Erythroblast (primary cell): ENCODE data around the gene SP140L.

Experiments used
- GATA1 ChIP-seq: IDR thresholded peaks from 2 replicates; pipeline ENCODE4 v1.6.1; 2011; ENCODE audit warnings: low read depth, mild to moderate bottlenecking, control low read depth, low read length, moderate library complexity
- POLR2A ChIP-seq: IDR thresholded peaks from 2 replicates; pipeline ENCODE4 v1.6.1; 2011; ENCODE audit warnings: mild to moderate bottlenecking, low read length

DNA sequence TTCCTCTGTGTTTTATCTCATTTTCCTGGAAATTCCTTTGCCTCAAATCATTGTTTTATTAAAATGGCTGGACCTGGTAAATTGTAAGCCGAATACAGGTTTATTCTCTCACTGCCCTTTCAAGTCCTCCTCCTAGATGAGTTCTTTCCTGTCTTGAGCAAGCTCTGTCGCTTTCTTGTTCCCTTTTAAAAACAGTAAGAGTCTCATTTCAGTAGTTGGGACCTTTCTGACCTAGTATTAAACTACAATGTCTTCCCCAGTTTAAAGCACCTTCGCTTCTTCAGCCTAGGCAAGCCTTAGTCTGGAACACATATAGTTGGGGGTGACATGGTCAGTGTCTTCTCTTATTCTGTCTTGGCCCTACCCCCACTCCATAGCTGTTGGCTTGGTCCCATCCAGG is 40.9 kb upstream of the SP140L start:
- TF ChIP-seq POLR2A = no peak
- TF ChIP-seq GATA1 = no peak
